Ammon's horn (tissue), 1 donor: Measurements from ENCODE around the gene TSHZ3.

ENCODE experiments used
- DNase-seq: peaks from one replicate; pipeline ENCODE4 v3.0.0-alpha.2; 2016; ENCODE audit warnings: low spot score

TSHZ3 gene

DNA sequence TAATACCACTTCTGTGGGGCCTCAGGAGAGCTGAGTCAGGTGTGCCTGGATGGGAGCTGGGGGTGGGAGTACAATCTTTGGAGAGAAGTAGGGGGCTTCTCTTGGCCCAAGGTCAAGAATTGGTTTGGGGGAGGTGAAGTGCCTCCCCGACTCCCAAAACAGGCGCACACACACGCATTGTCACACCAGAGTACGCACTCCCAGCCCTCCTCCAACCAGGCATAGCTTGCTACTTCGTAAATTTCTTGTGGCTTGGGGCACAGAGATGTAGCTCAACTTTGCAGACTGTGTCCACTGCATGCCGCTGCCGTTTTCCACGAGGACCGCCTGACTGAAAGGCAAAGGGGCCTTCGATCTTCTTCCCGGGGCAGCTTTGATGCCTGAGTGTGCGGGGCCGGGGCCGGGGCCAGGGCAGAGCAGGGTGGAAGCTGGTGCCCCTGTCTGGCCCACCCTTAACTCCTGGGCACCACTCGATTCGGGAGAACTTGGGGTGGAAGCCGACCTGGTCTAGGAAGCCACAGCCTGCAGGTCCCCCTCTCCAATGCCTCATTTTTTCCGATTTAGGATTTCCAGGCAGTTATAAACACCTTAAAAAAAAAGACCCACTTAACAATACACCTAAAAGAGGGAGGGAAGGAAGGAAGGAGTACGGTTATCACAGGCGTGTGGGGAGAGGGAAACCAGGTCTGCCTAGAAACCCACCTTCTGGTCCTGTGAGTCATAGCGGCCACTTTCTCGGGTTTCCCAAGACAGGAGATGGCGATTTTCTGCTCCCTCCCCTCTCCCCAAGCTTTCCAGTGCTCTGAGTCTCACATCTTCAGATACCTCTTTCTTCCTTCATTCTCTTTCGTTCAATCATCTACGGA lies 5.8 kb upstream of the TSHZ3 start:
- no peak for DNase-seq

DNA sequence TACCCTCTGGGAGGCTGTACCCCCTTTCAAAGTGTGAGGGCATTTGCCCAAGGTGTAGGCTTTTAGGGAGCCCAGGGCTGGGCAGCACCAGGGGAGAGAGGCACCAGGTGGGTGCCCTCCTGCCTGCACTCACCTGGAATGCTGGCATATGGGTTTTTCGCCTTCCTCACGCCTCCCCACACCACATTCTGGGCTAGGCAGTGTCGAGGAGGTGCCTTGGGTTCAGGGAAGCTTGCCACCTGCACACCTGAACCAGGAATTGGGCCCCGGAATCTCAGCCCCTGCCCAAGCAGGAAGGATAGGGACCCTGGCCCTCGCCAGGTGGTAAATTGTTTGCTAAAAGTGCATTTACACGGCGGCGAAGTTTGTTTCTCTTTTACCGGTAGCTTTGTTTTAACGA lies 5.1 kb upstream of the TSHZ3 start:
- DNase-seq = no peak

DNA sequence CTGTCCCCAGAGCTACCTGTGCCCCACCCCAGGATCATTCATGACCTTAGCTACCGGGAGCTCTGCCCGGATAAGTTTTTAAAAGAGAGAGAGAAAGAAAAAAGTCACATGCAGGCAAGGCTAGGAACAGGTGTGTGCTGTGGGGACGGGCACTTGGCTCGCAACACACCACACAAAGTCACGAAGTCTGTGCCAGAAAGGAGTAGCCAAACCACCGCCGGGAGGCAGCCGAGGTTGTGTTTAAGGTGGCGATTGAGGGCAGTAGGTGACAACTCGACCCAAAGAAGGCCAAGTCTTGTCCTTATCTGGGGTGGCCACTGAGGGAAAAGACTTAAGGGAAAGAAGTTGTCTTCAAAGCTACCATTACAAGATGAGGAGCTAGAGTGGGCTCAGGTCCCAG lies 4.6 kb upstream of the TSHZ3 start:
- no peak for DNase-seq

DNA sequence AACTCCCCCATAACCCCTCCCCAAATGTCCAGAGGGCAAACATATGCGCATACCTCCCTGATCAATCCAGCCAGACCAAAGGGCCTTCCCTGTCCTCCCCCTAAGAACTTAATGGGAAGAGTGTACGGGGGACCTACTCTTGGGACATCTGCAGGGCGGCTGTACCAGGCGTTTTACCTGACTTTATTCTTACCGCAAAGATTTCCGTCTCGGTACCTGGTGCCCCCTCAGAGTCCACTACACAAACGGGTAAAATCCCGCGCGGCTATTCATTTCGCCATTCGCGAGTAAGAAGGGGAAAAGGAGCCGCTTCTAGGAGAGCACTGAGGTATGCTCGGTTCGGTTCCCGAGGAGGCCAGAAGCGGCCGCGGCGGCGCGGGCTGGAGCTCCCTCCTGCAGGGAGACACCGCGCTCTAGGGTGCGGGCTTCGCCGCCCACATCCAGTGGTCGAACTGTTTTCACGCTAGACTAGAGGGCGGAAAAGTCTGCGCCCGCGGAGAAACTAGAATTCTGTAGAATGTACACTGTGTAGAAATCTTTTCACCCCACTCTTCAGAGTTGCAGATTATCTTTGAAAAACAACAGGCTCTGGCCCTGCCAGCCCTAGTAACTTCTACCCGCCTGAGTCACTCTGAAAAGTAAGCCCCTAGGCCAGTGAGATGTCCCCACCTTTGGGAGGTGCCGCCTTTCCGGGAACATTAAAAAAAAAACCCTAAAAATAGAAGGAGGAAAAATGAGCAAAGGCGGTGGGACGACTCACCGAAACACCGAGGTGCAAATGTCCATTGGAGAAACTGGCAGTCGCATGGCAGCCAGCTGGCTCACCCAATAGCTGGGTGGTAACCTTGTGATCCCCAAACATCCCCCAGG lies 3.8 kb upstream of the TSHZ3 start:
- DNase-seq = no peak

DNA sequence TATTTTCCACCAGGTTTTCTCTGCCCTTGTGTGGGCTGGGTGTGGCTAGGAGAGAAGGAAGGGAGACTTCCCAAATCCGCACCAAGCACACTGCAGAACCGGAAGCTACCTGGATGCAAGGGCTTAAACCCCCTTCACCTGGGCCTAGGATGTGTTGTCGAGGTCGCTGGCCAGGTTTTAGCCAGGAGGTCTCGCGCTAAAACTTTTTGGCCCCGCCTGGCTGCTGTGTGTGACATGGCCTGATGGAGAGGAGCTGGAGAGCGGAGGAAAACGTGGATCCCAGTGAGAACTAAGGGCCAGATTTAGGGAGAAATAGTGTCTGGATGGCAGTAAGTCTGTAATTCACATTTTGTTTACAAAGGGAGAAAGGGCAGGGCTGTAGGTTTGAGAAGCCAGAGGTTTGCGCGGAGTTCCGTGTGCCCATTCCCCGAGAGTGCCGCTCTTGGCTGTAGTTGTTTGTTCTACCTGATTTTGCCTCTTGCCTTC lies 3.1 kb upstream of the TSHZ3 start:
- no peak for DNase-seq

DNA sequence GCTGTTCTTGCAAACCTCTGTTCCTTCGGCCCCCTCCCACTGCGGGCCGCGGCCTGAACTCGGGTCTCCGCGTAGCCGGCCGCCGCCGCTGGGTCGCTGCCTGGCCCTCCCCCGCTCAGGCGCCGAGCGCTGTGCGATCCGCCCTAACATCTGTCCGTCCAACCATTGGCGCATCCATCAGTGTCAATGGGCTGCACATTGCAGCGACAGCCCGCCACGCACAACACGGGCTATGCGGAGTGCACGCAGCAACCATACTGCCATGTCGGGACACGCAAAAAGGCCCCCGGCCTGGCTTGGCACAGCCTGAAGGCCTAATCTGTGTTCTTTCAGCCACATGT lies 2.6 kb upstream of the TSHZ3 start:
- no peak for DNase-seq

- no peak for DNase-seq
These were observed 2.0 kb upstream of the TSHZ3 start for GRCh38 chr19:31351056-31351854.

DNA sequence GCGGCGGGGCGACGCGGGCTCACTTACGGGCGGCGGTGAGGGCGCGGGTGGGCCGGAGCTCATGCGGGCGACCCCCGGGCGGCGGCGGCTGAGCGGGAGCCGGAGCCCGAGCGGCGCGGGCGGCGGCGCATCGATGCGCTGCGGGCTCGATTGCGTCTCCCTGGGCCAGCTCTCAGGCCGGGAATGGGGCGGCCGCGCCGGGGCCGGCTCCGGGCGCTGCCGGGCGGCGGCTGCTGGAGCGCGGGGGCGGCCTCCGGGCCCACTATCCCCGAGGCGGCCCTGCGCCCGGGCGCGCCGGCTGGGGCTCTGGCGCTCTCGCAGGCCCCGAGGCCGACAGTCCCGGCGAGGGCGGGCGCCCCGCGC lies 1.4 kb upstream of the TSHZ3 start:
- DNase-seq = peak; percentile 27

GRCh38 chr19:31350033-31350692 lies 927 bp upstream of the TSHZ3 start:
- DNase-seq = no peak

DNA sequence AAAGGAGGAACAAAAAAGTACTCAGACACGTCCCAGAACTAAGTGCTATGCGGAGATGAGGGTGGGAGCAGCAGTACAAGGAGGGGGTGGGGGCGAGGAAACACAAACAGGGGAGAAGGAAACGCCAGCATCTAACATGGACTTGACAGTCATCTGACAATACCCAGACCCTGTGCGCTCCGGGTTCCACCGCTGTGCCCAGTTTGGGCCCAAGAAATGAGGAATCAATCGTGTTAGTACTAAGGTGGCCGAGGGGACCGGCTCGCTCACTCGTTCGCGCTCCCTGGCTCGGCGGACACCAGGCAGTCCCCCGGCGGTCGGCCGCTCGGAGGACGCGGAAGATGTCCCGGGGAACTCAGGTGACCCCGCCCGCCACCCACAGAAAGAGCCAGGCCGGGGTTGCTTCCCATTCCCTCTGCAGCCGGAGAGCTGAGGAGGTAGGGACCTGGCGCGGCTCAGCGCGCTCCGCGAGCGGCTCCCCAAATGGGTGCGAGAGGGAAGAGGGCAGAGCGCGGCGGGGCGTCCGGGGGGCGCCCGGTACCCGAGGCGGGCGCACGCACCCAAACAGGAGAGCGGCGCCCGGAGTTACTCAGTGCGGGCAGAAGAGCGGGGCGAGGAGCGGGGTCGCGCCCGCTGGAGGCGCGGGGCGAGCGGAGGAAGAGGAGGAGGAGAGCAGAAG lies 616 bp downstream of the TSHZ3 start:
- DNase-seq = no peak

DNA sequence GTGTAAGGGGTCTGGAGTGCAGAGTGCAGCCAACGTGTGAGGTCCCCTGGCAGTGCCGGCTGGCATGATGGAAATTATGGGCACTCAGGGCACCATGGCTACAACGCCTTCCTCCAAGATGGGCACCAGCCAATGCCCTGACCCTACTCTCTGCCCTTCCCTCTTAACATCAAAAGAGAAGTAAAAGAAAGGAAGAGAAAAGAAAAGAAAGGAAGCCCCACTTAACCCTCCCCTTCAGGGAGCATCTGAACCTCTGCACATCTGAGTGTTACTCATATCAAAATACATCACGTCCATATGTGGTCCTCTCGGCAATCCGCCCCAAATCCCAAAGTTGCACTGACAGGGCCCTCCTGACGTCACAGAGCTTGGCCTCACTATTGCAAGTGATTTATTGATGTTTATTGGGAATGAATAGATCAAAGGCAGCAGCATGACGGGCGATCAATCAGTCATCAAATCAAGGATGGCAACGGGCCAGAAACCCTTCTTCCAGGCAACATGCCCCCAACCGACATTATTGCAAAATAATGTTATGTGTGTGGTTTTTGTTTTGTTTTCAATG lies 1.3 kb downstream of the TSHZ3 start:
- no peak for DNase-seq

DNA sequence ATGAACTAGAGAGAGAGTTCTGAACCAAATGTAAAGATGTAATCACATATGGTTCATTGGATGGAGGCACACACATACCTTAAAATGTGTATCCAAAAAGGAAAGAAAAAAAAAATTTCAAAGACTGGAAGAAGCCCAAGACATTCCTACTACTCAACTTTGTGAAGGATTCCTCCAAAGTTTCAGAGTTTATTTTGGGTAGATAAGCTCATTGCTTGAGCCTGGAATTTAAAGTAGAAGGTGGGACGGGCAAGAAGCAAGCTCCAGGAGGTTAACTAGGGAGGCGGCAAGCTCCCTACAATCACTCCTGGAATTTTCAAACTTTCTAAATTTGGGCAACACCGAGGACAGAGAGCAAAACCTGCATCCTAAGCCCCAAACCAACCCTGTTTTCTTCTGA lies 1.9 kb downstream of the TSHZ3 start:
- no peak for DNase-seq

DNA sequence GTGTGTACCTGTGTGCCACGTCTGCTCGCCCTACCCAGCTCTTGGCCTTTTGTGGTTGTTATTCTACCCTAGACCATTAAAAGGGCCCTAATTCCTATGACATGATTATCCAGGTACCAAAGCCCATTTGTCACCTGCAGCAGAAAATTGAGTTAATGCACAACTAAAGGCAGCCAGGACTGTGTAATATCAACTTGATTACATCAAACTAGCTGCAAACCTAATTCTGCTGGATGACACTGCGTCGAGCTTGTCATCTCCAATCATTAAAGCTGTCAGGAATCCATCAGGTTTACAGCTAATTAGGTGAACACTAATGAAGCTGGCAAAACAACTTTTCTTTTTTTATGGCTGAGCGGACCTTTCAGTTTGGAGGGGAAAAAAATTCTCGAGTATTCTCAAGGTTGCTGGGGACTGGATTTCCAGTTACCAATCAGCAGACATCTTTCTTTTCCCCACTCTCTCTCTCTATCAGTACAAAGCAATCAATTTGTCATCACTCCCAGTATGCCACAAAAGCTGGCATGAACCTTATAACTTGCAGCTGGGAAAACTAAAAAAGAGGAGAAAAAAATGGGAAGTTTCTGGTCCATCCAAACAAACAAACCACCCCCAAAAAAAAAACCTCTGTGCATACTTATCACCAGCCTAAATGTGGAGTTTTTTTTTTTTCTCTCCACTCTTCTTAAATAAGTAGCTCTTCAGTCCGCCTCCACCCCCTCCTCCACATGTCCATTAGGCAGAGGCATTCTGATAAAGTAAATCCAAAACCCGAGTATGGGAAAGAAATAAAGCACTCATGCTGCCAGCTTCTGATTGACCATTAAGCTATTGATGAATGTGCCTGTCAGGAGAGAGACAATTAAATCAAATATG lies 2.8 kb downstream of the TSHZ3 start:
- no peak for DNase-seq

DNA sequence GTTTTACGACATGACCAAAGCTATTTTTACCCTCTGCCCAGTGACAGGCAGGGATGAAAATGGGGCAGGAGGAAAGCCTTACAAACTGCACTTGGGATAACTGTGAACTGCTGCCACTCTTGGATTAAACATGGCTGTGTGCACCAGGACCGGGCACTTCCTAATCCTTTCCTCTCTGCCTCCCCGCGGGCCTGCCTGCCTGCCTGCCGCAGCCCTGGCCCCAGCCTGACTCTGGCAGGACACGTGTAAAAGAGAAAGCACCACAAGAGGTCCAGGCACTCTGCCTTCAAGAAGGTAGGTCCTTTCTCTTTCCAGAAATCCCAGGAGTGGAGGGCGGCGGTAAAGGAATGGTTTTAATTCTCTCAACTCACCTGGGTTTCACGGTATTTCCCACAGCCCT lies 4.8 kb downstream of the TSHZ3 start:
- no peak for DNase-seq

GRCh38 chr19:31342926-31343325 lies 6.3 kb downstream of the TSHZ3 start:
- no peak for DNase-seq

DNA sequence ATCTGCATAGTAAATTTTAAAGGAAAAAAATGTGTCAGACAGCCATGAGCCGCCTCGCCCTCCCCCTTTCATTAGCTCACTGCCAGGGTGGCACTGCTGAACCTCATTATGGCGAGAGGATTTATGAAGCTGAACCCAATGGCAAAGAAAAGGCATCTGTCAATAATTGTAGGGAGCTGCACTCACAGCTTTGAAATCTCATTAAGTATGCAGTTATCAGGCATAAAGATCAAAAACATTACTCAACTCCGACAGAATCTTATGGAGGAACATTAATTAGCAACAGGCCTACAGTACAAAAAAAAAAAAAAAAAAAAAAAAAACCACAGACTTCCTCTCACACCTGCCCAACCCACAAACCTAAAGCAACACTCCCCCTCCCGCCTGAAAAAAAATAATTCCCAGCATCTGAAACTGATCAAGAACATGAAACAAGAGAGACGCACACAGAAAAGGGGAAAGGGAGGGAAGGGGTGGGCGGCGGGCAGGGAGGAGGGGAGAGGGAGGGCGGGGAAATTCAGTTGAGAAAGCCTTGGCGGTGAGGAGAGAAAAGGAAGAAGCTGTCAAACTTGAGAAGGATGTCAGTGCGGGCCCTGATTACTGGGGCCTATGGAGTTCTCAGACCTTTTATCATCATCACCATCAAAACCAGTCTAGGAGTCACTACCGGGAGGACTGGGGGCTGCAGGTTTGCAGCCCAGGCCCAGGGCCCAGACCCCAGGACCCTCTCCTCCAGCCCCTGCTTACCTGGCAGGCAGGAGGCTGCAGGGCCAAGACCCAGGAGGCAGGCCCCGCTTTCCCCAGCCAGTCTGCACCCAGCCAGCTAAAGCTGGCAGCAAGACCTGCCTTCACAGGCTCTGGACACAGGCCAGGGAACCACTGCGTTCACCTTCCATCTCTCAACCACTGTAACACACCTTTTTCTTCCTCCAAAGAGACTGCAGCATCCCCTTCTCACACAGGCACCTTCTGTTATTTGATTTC lies 8.9 kb downstream of the TSHZ3 start:
- DNase-seq = no peak

DNA sequence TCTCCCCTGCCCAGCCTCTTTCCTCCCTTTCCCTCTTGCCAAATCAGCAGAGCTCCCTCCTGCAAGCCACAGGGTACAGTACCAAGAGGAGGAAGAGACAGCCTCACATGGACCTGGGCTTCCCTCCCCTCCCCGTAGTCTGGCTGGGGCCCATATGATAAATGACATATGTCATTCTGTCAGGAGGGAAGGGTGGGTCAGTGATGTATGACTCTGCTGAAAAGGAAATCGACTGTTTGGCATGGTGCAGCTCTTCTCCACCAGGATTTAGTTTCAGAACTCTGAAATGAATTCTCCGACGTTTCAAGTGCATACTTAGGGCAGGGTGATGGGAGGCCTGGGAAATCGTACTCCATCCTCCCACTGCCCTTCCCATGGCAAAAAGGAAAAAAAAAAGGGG lies 9.8 kb downstream of the TSHZ3 start:
- no peak for DNase-seq

- DNase-seq = peak; percentile 30
These were observed 11.0 kb downstream of the TSHZ3 start for GRCh38 chr19:31338069-31338776.
